H1 (cell line): ENCODE results near the gene CPA1.

Experiments used
- CEBPB ChIP-seq: IDR thresholded peaks from 2 replicates; pipeline ENCODE4 v1.6.1; 2012; ENCODE audit warnings: low read depth, low read length
- CHD2 ChIP-seq: IDR thresholded peaks from 2 replicates; pipeline ENCODE4 v1.6.1; 2012; ENCODE audit warnings: low read length, improper control_type of control experiment
- CTCF ChIP-seq, 3 experiments: IDR thresholded peaks; 1 replicate in 2 of 3; 2 replicates in 1 of 3; pipeline versions ENCODE4 v1.5.1 to v1.6.1; 2011; ENCODE audit warnings: low read length in 3 of 3, mild to moderate bottlenecking in 3 of 3, inconsistent platforms in 2 of 3, low read depth in 1 of 3, moderate library complexity in 1 of 3; ENCODE audit not compliant: insufficient read depth in 1 of 3; ENCODE audit errors: control extremely low read depth in 1 of 3
- EGR1 ChIP-seq: IDR thresholded peaks from 2 replicates; pipeline ENCODE4 v1.6.1; 2011; ENCODE audit warnings: low read depth, low read length, borderline replicate concordance
- GABPA ChIP-seq: IDR thresholded peaks from 2 replicates; pipeline ENCODE4 v1.6.1; 2011; ENCODE audit warnings: mild to moderate bottlenecking, low read length, moderate library complexity, borderline replicate concordance; ENCODE audit not compliant: insufficient read depth
- POLR2A ChIP-seq, 2 experiments: IDR thresholded peaks; 1 replicate in 1 of 2; 2 replicates in 1 of 2; pipeline ENCODE4 v1.6.1; 2011; ENCODE audit warnings: low read depth in 2 of 2, low read length in 2 of 2, mild to moderate bottlenecking in 2 of 2; ENCODE audit errors: control extremely low read depth in 1 of 2
- RFX5 ChIP-seq: IDR thresholded peaks from 2 replicates; pipeline ENCODE4 v1.6.1; 2011; ENCODE audit warnings: low read depth, low read length, improper control_type of control experiment, borderline replicate concordance
- SP2 ChIP-seq: IDR thresholded peaks from 2 replicates; pipeline ENCODE4 v1.6.1; 2012; ENCODE audit warnings: mild to moderate bottlenecking, low read length, inconsistent platforms
- YY1 ChIP-seq: IDR thresholded peaks from 2 replicates; pipeline ENCODE4 v1.6.1; 2011; ENCODE audit warnings: low read depth, mild to moderate bottlenecking, low read length

- TF ChIP-seq POLR2A (IDR thresholded peaks at IDR 0.05; ENCODE audit: control extremely low read depth in 1 of 2, low read depth in 2 of 2, low read length in 2 of 2) (no peak), CEBPB (no peak), CTCF (IDR thresholded peaks at IDR 0.05; ENCODE audit: control extremely low read depth in 1 of 3, insufficient read depth in 1 of 3, low read depth in 1 of 3, low read length in 3 of 3) (no peak), YY1 (no peak), RFX5 (no peak), CHD2 (no peak), GABPA (no peak), SP2 (no peak), EGR1 (no peak)
Observed at GRCh38 chr7:130397758-130398073, 17.4 kb downstream of the CPA1 start.
